ENCODE data around the gene CACNA1C.

Gene CACNA1C

GRCh38 chr12:2402073-2402579 is 349.3 kb downstream of the CACNA1C start:
- peak; percentile 69 for DNase-seq

DNA sequence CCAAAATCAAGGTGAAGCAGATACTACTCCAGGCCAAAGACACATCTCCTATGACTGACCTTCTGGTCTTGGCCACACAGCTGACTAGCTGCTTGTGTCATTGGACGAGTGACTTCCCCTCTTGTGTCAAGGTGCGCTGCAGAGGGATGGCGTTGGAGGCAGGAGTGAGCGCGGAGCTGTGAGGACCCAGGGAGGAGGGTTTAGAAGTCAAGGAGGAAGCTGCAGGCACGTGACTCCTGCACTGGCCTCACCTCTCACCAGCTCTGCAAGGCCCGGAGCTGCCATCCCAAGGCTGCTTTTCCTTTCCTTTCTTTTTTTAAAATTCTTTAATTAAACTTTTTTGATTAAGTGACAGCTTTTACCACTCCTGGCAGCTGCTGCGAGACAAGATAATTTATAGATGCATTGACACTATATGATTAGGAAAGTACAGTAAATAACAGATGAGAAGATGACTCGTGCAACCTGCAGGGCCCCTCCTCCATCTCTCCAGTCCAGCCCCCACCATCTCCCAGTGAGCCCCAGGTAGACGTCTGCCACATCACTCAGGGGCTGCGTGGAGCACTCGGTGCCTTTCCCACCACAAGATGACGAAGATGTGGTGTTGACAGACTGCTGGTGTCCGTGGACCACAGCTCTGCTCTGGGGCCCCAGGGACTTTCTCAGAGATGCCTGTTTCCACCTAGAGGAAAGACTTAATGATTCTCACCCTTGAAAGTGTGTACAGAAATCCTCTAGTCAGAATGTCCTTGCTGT is 350.6 kb downstream of the CACNA1C start:
- no peak for DNase-seq

DNA sequence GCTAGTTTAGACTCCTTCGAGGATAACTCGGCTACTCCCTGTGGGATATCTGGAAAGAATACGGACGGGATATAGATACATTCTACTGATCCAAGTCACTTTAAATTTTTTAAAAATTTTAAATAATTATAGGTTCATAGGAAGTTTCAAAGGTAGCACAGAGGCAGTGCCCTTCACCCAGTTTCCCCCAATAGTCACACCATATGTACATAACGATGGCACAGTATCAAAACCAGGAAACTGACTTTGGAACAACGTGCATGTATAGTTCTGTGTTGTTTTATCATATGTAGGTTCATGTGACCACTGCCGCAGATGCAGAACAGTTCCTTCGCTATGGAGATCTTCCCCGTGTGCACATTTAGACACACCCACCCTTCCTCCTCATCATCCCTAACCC is 352.3 kb downstream of the CACNA1C start:
- no peak for DNase-seq

GRCh38 chr12:2406903-2407302 is 354.1 kb downstream of the CACNA1C start:
- no peak for DNase-seq

DNA sequence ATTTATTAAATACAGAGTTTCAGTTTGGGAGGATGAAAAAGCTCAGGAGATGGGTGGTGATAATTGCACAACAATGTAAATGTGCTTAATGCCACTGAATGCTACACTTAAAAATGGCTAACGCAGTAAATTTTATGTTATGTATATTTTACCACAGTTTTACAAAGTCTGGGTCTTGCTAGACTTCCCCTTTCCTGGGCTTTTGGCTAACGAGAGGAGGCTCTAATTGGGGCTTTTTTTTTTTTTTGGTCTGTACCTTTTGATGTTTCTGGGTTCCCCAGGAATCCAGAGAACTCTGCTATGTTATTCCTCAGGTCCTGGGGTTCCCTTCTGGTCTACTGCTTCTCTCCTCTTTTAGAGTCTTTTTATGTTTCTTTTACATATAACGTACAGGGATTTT is 355.5 kb downstream of the CACNA1C start:
- no peak for DNase-seq

- no peak for DNase-seq
Measured at GRCh38 chr12:2409656-2410265, 357.0 kb downstream of the CACNA1C start.

DNA sequence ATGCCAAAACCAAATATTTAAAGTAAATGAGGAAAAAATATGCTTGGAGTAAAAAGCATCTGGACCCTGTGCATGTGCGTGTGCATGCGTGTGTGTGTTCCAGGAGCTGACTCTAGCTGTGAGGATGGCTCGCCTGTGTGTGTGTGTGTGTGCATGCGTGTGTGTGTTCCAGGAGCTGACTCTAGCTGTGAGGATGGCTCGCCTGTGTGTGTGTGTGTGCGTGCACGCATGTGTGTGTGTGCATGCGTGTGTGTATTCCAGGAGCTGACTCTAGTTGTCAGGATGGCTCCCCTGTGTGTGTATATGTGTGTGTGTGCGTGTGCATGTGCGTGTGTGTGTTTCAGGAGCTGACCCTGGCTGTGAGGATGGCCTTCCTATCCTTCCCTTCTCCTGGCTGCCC is 357.7 kb downstream of the CACNA1C start:
- no peak for DNase-seq

DNA sequence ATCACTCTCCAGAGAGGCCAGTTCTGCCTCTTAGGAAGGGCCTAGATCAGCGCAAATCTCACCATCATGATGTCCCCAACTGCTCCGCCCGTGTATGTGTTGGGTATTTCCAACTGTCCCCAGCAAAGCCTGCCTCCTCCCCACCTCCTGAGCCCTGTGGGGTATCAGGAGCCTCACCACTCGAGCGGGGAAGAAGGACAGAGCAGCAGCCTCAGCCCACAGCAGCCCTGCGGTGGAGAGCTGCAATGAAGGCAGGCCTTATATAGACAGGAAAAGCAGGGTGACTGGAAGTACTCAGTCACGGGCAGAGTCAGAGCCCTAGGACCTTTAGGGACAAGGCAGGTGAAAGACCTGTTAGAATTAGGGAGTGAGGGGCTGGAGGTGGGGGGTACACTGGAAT is 358.2 kb downstream of the CACNA1C start:
- DNase-seq = no peak

DNA sequence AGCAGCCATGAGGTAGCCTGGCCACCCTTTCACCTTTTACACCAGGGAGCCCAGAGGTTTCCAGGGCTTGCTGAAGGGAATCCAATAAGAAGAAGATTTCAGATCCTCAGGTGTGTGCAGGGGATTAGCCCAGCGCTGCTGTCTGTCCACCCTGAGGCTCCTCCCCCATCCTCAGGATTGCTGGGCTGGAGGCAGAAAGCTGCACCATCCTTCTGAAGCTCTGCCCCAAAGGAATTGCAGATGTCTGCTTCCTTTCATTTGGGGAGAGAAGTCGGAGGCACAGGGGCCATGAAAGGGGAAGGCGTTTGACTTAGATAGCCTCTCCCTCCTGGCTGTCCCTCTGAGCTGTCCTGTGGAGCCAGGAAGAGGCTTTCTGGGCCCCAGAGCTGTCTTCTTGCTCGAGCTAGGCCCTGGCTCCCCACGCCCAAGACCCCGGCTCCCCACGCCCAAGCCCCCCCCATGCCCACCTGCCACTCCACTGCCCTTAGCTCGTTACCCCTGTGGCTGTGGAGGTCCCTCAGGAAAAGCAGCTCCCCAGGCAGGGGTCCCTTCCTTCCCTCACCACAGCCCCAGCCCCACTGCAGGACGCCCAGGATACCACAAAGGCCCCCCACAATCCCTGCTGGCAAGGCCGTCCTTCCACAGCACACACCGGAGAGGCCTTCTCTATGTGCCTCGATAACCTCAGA is 359.0 kb downstream of the CACNA1C start:
- no peak for DNase-seq

- no peak for DNase-seq
Measured at GRCh38 chr12:2412305-2412643, 359.5 kb downstream of the CACNA1C start.

- no peak for DNase-seq
Measured at GRCh38 chr12:2413301-2413700, 360.5 kb downstream of the CACNA1C start.

GRCh38 chr12:2413999-2414792 is 361.4 kb downstream of the CACNA1C start:
- no peak for DNase-seq

DNA sequence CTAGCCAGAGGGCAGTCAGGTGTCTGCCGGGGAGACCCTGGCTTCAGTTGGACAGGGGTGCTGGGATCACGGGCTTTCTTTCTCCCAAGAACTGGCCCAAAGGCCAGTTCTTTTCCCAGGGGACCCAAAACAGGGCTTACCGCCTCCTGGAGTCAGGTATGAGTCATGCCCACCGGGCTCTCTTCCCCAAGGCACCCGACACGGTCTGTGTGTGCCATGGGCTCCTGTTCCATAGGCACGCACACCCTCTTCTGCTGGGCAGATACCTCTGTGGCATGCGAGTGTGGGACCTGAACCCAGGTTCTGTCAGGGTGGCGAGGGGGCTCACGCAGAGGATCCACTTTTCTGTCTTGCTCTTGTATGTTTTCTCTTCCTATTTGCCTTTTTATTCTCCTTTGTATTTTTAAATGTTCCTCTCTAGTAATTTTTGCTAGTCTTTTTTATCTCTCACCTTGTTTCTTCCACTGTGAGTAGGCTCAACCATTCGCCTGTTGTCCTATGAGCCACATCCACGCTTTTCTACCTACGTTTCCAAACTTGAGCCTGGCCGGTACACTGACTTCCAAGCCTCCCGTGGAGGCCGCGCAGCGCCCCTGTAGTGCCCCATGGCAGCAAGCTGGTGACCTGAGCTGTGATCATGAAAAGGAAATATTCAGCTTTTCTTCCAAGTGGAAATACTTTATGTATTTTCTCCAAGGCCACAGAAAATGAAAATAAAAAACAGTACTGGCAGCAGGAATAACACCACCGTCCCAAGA is 362.2 kb downstream of the CACNA1C start:
- DNase-seq = no peak

DNA sequence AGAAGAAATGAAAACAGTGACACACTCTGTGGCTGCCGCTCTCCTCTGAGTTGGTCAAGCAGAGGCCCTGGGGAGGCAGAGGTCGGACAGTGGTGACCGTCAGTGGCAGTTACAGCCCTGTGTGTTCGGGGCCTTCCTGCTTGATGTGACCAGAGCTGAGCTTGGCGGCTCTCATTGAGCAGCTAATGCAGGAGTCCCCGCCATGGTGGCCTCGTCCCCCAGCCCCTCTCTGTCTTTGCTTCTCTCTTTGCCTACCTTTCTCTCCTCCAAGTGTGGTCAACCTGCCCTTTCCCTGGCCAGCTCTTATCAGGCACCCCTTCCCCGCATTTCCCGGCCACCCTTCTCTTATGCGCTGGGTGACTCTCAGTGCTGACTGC is 362.8 kb downstream of the CACNA1C start:
- DNase-seq = no peak

- no peak for DNase-seq
Measured at GRCh38 chr12:2416158-2416557, 363.4 kb downstream of the CACNA1C start.

GRCh38 chr12:2417481-2418160 is 364.8 kb downstream of the CACNA1C start:
- DNase-seq = no peak

GRCh38 chr12:2418579-2418978 is 365.8 kb downstream of the CACNA1C start:
- no peak for DNase-seq

- DNase-seq = no peak
Measured at GRCh38 chr12:2422591-2422990, 369.8 kb downstream of the CACNA1C start.

- no peak for DNase-seq
Measured at GRCh38 chr12:2429032-2429431, 376.2 kb downstream of the CACNA1C start.

DNA sequence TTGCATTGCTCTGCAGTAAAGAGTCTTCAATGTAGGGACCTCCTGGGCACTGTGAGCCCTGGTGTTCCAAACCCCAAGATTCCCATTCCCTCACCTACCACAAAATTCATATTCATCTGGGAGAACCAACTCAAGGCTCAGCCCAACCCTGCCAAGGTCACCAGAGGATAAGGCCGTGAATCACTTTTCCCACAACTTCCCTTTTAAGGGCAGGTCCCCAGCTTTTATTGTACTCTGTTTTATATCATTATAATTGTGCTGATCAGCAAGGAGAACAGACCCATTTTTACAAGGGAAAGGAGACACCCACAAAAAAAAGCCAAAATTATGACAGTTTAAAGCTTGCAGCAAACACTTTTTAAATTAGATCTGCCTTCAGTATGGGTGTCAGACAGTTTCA is 379.0 kb downstream of the CACNA1C start:
- no peak for DNase-seq

- DNase-seq = no peak
Measured at GRCh38 chr12:2432856-2433255, 380.1 kb downstream of the CACNA1C start.

GRCh38 chr12:2435511-2435910 is 382.7 kb downstream of the CACNA1C start:
- DNase-seq = no peak
